Glomerular visceral epithelial cell (primary cell): ENCODE data around the gene FAM13A.
A peak's percentile ranks its signal among the peaks of the same experiment; 100 is the strongest.

Experiments
- DNase-seq: peaks from one replicate; pipeline ENCODE4 v3.0.0-alpha.2; 2016; ENCODE audit errors: extremely low spot score

Gene FAM13A

DNA sequence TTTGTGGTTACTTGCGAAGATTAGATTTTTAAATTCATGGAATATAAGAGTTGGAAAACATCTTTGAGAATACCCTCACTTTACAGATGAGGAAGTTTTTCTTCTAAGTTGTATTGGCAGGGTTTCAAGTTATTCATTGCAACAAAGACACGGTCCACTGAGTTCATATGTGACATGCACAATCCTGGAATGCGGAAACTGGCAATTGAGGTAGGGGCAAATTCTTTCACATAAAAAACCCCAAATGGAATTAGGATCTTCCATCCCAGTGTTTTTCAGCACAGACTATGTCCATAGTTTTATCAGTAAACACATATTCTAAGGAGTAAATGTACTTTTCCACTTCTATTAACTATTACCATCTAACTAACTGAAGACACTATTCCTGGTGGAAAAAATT is 277.6 kb downstream of the FAM13A start:
- peak; percentile 91 for DNase-seq

DNA sequence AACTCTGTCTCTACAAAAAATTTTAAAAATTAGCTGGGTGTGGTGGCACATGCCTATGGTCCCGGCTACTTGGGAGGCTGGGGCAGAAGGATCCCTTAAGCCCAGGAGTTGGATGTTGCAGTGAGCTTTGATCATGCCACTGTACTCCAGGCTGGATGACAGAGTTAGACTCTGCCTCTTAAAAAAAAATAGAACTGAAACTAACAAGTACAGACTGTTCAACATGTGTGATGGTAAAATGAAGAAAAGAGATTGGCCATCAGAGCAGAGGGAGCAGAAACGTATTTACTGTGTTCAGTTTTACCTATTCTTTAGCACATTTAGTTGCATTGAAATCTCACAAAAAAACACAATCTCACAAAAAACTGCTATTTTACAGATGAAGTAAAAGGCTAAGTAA is 281.5 kb downstream of the FAM13A start:
- no peak for DNase-seq

DNA sequence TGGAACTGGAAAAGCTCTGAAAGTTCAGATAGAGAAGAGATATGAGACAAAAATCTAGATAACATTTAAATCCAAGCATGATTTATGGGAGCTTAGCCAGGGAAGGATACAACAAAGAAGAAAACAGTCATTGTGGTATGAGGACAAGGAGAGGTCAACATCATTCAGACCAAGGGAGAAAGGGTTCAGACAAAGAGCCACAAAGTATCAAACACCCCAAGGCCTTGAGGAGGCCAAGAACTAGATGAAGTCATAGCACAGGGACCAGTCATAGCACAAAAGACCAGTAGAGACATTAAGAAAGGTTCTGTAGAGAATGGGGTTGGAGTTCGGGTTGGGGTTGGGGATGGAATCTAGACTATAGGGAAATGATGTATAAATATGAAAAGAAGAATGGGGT is 282.0 kb downstream of the FAM13A start:
- no peak for DNase-seq

DNA sequence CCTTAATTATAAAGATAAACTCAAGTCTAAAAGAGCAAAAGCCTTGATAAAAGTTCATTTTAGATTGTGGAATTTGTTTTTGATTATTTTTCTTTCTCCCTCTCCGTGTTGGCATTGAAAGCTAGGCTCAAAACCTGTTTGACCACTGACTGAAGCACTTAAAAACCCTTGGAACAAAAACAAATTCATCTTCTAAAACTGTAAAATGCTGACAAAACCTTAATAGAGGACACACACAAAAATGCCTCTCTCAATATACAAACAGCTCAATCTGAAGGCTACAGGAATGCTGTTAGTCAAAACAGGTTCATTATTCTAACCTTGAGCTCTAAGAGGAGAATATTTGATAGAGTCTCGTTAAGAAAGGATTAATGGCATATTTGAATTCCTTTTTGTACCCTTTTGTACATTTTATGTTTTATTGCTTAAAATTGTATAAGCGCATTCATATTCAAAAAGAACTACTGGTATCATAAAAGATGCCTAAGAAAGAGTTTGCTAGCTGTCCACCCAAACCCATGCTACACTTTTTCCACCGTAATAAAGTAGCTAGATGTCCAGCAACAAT is 285.0 kb downstream of the FAM13A start:
- DNase-seq: no peak

DNA sequence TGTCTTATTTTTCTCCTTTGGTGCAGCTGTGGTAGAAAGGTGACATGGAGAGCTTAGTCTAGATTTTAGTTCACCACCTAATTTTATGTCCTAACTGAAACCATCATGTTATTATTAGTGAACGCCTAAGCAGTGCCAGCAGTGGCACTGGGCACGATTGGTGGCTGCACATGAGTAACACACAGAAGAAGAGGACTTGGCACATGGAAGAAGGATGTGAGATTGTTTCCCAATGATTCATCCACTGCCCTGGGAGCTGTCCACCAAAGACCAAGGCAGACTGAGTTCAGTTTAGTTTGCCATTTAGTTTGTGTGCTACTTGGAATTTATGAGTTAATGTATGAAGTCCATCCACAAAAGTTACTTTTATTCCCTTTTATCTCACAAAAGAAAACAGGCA is 291.3 kb downstream of the FAM13A start:
- peak; percentile 77 for DNase-seq

DNA sequence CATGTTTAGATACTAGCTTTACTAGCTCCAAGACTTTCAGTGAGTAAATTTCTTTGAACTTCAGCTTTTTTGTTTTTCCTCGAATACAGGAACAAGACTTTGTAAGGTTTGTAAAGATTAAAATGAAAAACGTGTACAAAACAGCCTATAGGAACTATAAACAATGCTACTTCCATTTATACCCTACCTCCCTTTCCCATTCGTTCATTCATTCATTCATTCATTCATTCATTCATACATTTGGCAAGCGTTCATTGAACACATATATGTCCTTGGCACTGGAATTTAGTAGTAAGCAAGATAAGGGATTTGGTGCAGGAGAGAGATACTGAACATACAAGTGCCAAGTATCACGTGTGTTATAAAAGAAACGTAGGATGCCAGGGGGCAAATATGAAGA is 293.9 kb downstream of the FAM13A start:
- no peak for DNase-seq

DNA sequence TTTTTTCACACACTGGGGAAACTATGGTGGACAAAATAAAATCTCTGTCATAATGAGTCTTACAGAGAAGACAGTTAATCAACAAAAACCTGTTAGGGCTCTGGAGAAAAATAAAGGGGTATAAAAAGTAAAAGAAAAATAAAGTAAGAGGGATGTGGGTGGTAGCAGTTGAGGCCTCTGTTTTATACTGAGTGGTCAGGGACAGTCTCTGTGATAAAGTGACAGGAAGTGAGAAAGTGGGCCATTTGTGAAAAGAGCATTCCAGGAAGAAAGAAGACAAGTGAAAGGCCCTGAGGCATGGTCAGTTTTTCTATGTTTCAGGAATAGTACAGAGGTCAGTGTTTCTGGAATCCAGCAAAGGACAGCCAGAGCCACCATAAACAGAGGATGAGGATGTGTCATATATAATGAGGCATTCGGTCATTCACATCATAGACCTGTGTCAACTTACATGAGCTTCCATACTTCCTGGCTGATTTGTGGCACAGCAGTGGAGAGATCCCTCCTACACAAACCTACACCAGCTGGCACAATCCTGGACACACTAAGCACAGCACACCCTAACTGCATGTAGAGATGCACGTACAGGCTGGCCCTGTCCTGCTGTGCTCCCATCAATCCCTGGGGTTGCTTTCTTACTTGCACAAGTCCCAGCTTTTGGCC is 295.0 kb downstream of the FAM13A start:
- no peak for DNase-seq

DNA sequence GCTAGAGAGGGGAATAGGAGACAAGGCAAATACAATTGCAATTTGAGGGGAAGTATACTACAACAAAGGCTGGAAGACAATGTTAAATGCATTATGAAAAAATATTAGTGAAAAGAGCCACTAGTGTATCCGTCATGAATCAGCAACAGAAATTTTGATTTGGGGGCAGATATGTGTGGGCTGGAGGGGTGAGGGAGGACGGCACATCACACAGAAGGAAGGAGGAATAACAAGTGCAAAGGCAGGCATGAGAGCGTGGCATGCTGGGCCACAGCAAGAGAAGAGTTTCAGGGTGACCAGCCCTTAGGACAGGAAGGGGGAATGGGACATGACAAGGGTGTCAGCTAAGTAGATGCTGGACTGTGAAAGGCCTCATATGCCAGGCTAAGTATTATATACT is 295.6 kb downstream of the FAM13A start:
- DNase-seq: no peak

DNA sequence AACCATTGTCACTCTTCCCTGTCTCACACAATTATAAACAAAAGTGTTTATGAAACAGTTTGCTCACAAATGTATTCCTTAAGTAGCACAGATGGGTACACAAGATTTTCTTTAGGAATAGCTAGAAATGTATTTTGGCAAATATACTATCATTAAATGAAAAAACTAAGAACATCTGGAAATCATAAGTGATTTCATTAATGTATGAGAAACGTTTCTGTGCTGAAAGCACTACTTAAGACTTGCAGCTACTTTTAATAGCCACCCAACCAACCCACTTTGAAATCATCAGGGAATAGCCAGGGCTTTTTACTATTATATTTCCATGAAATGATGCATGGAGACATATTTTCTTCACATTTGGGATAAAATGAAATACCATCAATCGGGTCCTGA is 297.1 kb downstream of the FAM13A start:
- no peak for DNase-seq

DNA sequence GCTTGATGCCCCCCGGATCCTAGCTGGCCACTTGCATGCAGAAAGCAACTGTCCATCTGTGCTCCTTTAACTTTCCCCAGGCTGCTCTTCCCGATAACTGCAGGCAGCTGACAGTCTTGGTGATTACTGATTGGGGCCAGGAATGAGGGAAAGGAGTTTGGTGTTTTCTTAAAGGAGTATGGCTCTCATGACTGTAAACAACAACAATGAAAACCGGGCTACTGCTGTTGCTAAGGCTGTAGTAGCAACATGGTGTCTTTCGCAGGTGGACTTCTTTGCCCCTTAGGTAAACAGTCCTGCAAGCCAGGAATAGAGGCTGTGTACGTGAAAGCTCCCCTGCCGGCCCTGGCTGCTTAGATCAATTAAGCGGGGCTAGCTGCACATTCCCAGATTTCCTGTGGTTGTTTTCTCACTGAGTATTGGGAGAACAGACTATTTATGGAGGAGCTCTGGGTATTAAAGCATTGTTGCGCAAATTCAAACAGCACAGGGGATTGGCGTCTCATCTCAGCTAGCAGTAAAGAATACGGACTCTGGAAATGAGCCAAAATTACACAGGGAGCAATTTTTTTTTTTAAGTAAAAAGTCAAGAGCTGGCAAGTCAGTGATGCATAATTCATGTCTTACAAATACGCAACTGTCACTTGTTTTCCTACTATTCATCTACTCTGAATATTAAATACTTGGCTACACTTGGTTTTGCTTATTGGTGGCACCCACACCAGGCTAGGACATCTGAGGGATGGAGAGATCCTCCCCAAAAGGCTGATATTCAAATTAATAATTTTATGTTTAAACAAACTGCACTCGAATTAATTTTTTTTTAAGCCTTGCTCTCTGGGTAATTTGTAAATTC is 297.7 kb downstream of the FAM13A start:
- no peak for DNase-seq

DNA sequence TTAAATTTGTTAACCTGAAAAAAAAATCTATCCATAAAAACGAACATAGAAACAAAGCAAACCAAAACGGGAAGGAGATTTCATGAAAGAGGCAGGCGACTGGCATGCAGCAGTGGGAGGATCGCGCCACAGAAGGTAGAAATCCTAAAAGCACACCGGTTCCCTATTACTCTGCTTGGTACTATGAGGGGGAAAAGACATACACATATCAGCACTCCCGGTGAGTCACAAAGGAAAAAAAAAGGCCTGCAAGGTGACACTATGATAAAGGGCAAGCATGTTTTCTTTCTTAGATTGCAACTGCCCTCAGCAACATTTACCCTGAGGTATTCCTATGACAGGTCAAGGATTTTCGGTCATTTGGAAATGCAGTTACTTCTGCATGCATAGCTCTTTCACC is 298.7 kb downstream of the FAM13A start:
- no peak for DNase-seq

DNA sequence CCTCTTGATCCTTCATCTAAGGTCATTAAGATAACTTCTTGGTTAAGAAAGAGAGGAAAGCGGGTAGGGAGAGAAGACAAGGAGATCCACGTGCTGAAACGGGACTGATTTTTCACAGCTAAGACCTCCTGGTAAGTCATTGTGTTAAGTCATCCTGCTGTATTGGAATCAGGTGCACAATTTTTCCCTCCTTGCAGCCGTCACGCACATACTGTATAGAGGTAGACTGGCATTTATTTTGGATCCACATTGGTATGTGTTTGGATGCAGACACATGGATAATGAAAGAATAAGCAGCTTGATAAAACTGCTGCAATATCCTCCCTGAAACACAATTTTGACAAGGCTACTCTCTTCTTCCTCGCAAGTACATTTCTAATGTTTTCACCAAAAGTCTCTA is 299.2 kb downstream of the FAM13A start:
- no peak for DNase-seq

DNA sequence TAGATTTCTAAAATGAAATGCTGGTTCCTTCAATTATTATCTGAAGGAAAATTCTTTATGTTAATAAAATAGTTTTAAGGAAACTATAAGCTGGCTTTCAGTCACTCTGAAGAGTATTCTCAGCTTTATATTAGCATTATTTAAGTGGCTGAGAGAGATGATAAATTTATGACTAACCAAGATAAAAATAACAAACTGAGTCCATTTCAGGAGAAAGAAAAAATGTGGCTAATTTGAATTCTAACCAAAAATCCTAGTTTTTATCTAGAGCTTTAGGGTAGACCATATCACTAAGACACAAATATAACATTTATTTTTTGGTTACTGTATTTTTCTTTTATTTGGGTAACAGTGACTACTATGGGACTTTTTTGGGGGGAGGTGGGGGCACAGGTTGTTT is 299.9 kb downstream of the FAM13A start:
- DNase-seq: no peak

DNA sequence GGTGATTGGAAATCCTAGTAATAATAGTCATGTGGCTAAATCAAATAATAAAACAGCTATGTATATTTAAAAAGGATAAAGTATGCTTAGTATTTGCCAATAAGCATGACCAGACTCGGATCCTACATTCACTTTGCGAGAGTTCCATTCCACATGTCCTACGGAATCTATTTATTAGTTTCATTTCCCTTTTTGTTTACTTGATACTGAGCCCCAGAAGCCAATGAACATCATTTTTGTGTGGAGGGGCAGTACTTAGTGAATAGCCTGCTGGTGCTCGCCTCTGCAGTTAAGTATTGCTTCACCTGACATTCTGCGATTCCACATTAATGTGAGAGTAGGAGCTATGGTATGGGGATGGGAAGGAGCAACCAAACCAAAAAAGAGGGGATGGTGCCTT is 300.8 kb downstream of the FAM13A start:
- DNase-seq: no peak

DNA sequence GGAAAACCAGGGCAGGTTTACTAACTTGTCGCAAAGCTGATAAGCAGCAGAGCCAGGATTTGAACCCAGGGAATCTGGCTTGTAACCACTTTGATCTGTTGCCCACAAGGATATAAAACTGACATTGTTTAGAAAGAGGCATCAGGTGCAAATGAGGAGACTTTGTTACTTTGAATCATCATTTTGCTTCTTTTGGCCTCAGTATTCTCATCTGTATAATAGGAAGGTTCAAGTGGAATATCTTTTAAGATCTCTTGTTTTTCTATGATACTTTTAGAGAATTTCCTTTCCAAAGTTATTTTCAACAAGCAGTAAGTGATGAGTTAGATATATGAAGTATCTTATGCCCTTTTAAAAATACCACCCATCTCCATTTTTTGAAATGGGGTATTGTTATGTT is 301.5 kb downstream of the FAM13A start:
- DNase-seq: no peak

DNA sequence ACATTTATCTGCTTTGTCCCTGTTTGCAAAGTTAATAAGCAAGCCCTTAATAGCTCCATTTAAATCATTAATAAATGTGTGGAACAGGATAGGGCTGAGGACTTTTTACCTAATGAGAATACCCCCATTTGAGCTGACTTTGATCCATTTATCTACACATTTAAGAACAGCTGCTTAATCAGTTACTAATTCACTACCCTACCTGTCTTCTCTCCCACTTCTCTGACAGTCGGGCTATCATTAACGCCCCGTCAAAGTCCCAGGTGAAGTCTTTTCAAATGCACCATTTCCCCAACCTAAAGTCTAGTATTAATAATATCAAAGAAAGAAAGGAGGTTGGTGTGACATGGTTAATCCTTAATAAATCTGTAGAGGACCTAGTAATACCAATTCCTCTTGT is 302.2 kb downstream of the FAM13A start:
- DNase-seq: no peak

DNA sequence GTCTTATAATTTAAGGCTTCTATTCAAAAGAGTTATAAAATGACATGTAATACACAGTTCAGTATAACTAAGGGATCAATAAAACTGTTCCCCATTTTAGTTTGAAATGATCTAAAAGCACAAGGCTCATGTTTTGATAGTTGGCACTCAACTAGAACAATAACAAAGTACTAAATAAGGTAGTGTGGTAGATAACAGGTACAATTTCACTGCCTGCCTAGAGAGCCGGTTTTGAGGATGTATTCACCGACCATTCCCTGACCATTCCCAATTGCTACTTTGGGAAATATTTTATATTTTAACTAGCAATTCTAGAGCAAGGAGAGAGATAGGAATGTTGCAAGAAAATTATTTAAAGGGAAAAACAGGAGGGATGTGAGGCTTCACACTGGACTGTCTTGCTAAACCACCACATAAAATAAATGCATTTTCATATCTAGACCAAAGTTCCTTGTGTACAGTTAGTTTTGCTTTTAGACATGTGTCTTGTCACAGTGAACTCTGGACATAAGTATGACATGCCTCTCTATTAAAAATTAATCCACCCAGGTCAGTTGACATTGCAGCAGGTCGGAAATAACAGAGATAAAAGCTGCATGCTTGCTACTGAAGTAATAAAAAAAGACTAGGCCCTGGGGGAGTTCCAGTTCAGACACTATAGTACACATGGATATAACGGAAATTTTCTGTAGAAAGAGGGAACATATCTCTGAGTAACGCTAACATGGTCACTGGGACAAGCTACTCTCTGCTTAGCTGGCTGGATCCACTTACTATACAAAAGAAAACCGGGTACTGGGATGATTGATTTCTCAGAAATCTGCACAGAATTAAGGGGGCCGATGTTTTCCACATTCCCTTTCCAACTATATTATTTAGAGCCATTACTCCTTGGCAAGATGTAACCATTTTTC is 303.1 kb downstream of the FAM13A start:
- DNase-seq: no peak

DNA sequence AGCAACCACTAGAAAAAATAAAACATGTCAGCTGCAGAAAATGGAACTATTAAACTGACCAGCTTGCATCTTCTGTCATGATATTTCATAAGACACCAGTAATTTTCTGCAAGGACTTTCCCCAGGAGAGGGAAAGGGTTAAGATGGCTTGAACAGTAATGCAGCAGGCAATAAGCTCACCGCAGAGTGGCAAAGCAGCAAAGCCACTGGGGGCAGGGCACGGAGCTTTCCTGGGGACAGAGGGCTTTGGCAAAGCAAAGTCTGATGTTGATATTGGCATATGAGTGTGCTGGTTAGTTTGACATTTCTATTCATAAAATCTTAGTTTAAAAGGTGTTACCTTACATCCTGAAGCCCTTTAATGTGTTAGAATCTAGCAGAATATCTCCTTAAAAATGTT is 304.2 kb downstream of the FAM13A start:
- no peak for DNase-seq

DNA sequence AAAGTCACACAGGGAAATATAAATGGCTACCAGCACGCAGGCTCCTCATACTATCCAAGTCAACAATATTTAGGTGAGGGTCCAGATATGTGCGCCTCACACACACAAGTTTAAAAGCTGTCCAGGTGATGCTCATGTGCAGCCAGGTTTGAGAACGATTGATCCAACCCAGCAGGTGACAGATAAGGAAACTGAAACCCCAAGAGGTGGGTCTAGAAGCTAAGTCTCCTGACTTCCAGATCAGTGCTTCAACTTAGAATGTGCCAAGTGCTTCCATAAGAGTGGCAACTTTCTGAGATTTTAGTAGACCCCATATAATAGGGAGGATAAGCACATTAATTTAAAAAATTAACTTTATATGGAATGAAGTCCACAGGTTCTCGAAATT is 304.9 kb downstream of the FAM13A start:
- DNase-seq: no peak

DNA sequence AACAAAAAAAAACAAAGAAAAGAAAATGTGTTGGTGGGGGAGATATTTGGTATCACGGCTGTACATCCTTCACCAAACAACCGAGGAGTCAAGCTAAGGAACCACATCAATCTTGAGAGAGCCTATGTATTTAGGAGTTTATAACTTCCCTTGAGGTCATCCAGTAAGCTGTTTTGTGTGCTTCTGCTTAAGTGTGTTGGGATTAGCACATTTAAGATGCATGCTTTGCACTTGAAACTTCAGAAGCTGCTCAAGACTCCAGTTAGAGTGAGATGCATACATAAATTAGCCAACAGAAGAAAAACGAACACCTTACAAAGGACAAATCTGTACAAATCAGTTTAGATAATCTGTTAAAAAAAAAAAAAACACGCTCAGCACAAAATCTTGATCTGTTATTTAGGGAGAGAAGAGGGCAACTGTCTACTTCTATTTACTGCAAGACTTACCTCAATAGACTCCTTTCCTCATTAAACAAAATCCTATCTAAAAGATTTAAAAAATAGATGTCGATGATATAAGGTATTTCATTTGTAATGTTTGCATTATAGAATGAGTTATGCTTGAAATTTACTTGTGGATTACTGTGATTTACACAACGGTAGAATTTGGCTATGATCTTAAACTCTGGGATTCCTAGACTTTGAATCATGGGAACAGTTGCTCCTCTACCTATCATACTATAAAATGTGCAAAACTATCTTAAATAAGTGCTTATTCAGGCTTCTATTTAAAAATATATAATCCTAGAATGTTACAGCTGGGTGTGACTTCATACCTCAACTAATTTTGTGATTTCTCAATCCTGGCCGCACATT is 305.5 kb downstream of the FAM13A start:
- DNase-seq: no peak

DNA sequence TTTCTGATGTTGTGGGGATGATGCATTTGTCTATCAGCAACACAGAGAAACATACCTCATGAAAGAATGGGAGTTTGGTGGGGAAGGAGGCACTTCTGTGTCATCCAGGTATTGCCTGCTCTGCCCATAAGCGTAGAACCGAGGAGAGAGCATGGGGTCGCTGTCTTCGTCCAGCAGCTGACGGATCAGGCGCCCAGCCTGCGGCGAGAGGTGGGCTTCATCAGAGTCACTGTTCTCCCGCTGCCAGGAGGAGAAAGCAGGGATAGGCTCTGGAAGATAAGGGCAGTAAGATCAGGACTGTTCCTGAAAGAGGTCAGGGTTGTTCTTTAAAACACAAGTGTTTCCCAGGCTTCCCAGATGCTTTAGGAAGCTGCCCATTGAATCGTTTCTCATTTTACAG is 306.6 kb downstream of the FAM13A start:
- DNase-seq: no peak
